ENCODE data around the gene ACSS1.

DNA sequence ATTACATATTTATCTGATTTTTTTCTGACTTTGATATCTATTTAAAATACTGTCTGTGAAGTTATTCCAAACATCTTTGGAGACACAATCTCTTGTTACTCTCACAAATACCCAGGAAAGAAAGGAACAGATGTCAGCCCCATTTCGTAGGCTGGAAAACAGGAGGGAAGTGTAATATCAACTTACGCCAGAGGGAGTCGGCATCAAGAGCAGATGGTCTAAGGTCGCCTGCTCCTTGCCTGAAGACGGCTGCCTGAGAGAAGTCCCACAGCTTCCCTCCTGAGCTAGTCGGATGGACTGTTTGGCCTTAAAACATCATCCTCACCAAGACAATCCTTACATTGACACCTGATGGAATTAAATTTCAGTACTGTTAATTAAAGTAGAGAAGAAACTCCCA, 95.4 kb downstream of the ACSS1 start:
- TF ChIP-seq, protein P1, sequence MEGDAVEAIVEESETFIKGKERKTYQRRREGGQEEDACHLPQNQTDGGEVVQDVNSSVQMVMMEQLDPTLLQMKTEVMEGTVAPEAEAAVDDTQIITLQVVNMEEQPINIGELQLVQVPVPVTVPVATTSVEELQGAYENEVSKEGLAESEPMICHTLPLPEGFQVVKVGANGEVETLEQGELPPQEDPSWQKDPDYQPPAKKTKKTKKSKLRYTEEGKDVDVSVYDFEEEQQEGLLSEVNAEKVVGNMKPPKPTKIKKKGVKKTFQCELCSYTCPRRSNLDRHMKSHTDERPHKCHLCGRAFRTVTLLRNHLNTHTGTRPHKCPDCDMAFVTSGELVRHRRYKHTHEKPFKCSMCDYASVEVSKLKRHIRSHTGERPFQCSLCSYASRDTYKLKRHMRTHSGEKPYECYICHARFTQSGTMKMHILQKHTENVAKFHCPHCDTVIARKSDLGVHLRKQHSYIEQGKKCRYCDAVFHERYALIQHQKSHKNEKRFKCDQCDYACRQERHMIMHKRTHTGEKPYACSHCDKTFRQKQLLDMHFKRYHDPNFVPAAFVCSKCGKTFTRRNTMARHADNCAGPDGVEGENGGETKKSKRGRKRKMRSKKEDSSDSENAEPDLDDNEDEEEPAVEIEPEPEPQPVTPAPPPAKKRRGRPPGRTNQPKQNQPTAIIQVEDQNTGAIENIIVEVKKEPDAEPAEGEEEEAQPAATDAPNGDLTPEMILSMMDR (conservative IDR thresholded peaks at IDR 0.05; ENCODE audit: low read length): no peak
- TF ChIP-seq EZH2phosphoT487 (IDR thresholded peaks at IDR 0.05; ENCODE audit: borderline replicate concordance): no peak

All from Loucy (cell line).